Panc1 (cell line): Measurements from ENCODE around the gene SLX4IP. TPM values are rescaled to one million over a fixed set of nuclear protein-coding genes. Genes with fewer than 3 reads are reported as not detected.

Experiments
- ATAC-seq: fragments of 200-7000 bp; cut with Tn5 transposase; 2 replicates; pipeline ENCODE4 v1.9.1; 2020; ENCODE audit warnings: mild to moderate bottlenecking, moderate library complexity
- BruUV-seq: library from RNA; stranded (reverse); fragments of 400-500 nt; replicated peaks from 2 replicates; lab custom pipeline; 2021; lab: Mats Ljungman, UMichigan
- CTCF ChIA-PET: fragments of 300-600 bp; sonication (Branson Sonifier 250); formaldehyde crosslinking; loops from one replicate; lab custom pipeline; 2022; ENCODE audit warnings: antibody characterized with exemption; lab: Charles Lee
- POLR2A ChIA-PET: fragments of 300-600 bp; sonication (Branson Sonifier 250); formaldehyde crosslinking; loops from one replicate; lab custom pipeline; 2022; ENCODE audit warnings: antibody characterized with exemption; lab: Charles Lee
- DNase-seq: peaks from one replicate; pipeline ENCODE4 v3.0.0-alpha.2; 2010; ENCODE audit warnings: low read depth, low spot score
- H3K27ac ChIP-seq: 2 replicates; pipeline ENCODE4 v1.5.1; 2011; ENCODE audit warnings: mild to moderate bottlenecking, low read length, inconsistent platforms
- H3K27me3 ChIP-seq: fragments of 200-500 bp; sonication (Bioruptor generic); 2 replicates; pipeline ENCODE4 v1.6.0; 2014; ENCODE audit warnings: low read length, inconsistent platforms; ENCODE audit not compliant: control insufficient read depth, insufficient read depth
- H3K36me3 ChIP-seq: fragments of 200-500 bp; sonication (Bioruptor generic); 2 replicates; pipeline ENCODE4 v1.5.1; 2014; ENCODE audit warnings: inconsistent platforms, mild to moderate bottlenecking, low read length, moderate library complexity; ENCODE audit not compliant: control insufficient read depth, insufficient read depth
- H3K4me1 ChIP-seq: 2 replicates; pipeline ENCODE4 v1.5.1; 2011; ENCODE audit warnings: inconsistent platforms, mild to moderate bottlenecking, low read length, moderate library complexity; ENCODE audit not compliant: control insufficient read depth, insufficient read depth
- H3K4me3 ChIP-seq, 2 experiments: 2 replicates each; pipeline ENCODE4 v1.5.1; 2011 to 2012; ENCODE audit warnings: low read depth in 2 of 2, low read length in 2 of 2, mild to moderate bottlenecking in 2 of 2, inconsistent platforms in 1 of 2, moderate library complexity in 1 of 2
- H3K9me3 ChIP-seq: fragments of 200-500 bp; sonication (Bioruptor generic); 2 replicates; pipeline ENCODE4 v1.5.1; 2014; ENCODE audit warnings: low read depth, mild to moderate bottlenecking, inconsistent platforms, low read length, moderate library complexity; ENCODE audit not compliant: control insufficient read depth, insufficient read depth
- CTCF ChIP-seq: fragments of 450-650 bp; IDR thresholded peaks from 2 replicates; pipeline ENCODE4 v1.5.1; 2017; ENCODE audit warnings: mild to moderate bottlenecking
- POLR2AphosphoS5 ChIP-seq: IDR thresholded peaks from 2 replicates; pipeline ENCODE4 v1.6.1; 2012; ENCODE audit warnings: mild to moderate bottlenecking, low read depth, low read length, moderate library complexity
- REST ChIP-seq, 2 experiments: IDR thresholded peaks; 2 replicates each; pipeline ENCODE4 v1.6.1; 2011 to 2012; ENCODE audit warnings: low read depth in 2 of 2, control low read depth in 1 of 2, low read length in 1 of 2, mild to moderate bottlenecking in 1 of 2, moderate library complexity in 1 of 2; ENCODE audit not compliant: insufficient read depth in 1 of 2
- SIN3A ChIP-seq: IDR thresholded peaks from 2 replicates; pipeline ENCODE4 v1.6.1; 2012; ENCODE audit warnings: low read depth, mild to moderate bottlenecking, low read length, moderate library complexity, borderline replicate concordance; ENCODE audit not compliant: insufficient read depth
- TCF7L2 ChIP-seq: IDR thresholded peaks from 2 replicates; pipeline ENCODE4 v1.6.1; 2011; ENCODE audit warnings: mild to moderate bottlenecking, low read depth, low read length, inconsistent platforms
- in situ Hi-C: cut with HindIII; loops from 2 replicates; pipeline ENCODE4 v1.10.0; 2016; ENCODE audit warnings: low sequenced_read_pairs, low pct_unique_long_range_greater_than_20kb
- intact Hi-C: fragments of 100-400 bp; cut with micrococcal nuclease; formaldehyde crosslinking; loops from one replicate; pipeline ENCODE4 v1.10.0; 2022; ENCODE audit not compliant: unreplicated experiment
- total RNA-seq: library from RNA; stranded (reverse); gene quantifications from one replicate; pipeline ENCODE4 v1.2.1, GENCODE V29; 2021; ENCODE audit not compliant: unreplicated experiment

Gene SLX4IP
- total RNA-seq, 1 experiment from 2014 or later, result 5.4 TPM

GRCh38 chr20:10465135-10465534 lies 30.0 kb downstream of the SLX4IP start:
- ATAC-seq (no peak), DNase-seq (no peak)
- Histone ChIP-seq H3K36me3 (no peaks in the 10 kb centered on the region), H3K9me3 (no peaks in the 10 kb centered on the region), H3K4me3 (no peak overlapping the region), H3K27me3 (no peaks in the 10 kb centered on the region), H3K4me1 (no peaks in the 10 kb centered on the region), H3K27ac (no peak overlapping the region)
- ChIA-PET CTCF (no interaction called here), POLR2A (no interaction called here)
- intact Hi-C loops, result loop anchor here (10.0 kb wide), 1 partner anchor 810 kb away; no protein-coding TSS in a partner anchor
- TF ChIP-seq REST (IDR thresholded peaks at IDR 0.05; ENCODE audit: insufficient read depth in 1 of 2, low read depth in 2 of 2, low read length in 1 of 2), result no peak
- TF ChIP-seq SIN3A, result no peak
- no peak for TF ChIP-seq CTCF
- no peak for TF ChIP-seq POLR2AphosphoS5
- TF ChIP-seq TCF7L2, result no peak
- BruUV-seq, result no TSS peak
- in situ Hi-C loops, result no loop called here

GRCh38 chr20:10466325-10466724 lies 31.2 kb downstream of the SLX4IP start:
- no peaks in the 10 kb centered on the region for H3K4me1 ChIP-seq
- no peak overlapping the region for H3K27ac ChIP-seq
- H3K9me3 ChIP-seq, result no peaks in the 10 kb centered on the region
- in situ Hi-C loops (no loop called here), intact Hi-C loops (loop anchor here (10.0 kb wide), 1 partner anchor 808 kb away; no protein-coding TSS in a partner anchor)
- POLR2A ChIA-PET, result no interaction called here
- CTCF ChIA-PET, result no interaction called here
- no peak for DNase-seq
- H3K27me3 ChIP-seq, result no peaks in the 10 kb centered on the region
- TF ChIP-seq SIN3A (no peak), CTCF (no peak), POLR2AphosphoS5 (no peak), TCF7L2 (no peak), REST (IDR thresholded peaks at IDR 0.05; ENCODE audit: insufficient read depth in 1 of 2, low read depth in 2 of 2, low read length in 1 of 2) (no peak)
- ATAC-seq, result no peak
- no TSS peak for BruUV-seq
- no peaks in the 10 kb centered on the region for H3K36me3 ChIP-seq
- no peak overlapping the region for H3K4me3 ChIP-seq
